ENCODE data around the gene PCGF3. TPM values are rescaled to one million over a fixed set of nuclear protein-coding genes. Genes with fewer than 3 reads are reported as not detected.

PCGF3 gene
- total and polyA plus RNA-seq, 10 of the 15 experiments (the other 5 are each of a cell fraction or from before 2014, with no cell fraction given): 2.2 to 43.8 (median 15.9) TPM

- ChIA-PET CTCF (no interaction called here), POLR2A (no interaction called here), RAD21 (ENCODE audit: unreplicated experiment) (no interaction called here), SMC1A (ENCODE audit: uncharacterized antibody, unreplicated experiment) (no interaction called here)
- ATAC-seq (no peak), DNase-seq (ENCODE audit: low read depth, low spot score) (no peak), FAIRE-seq (no peak)
- no peak overlapping the region for H3K4me2 ChIP-seq (ENCODE audit: control insufficient read depth, insufficient read depth)
- peaks cover 19 to 33% of the 10 kb centered on the region in 2 experiments; a peak in 3 of 4 replicates for H3K36me3 ChIP-seq (ENCODE audit: control insufficient read depth in 2 of 2, insufficient read depth in 2 of 2, low read length in 1 of 2)
- no peak overlapping the region for H3K27ac ChIP-seq (ENCODE audit: control insufficient read depth, insufficient read depth)
- 95% methylated on average over 20 of the region's 20 CpGs for WGBS (ENCODE audit: insufficient coverage, insufficient replicate concordance, low lambda C conversion rate, missing lambda C conversion rate)
- H3K9ac ChIP-seq (ENCODE audit: control insufficient read depth, insufficient read depth, low read length): no peak overlapping the region
- H3K4me3 ChIP-seq: no peak overlapping the region
- no peaks in the 10 kb centered on the region for H3K79me2 ChIP-seq (ENCODE audit: control insufficient read depth, insufficient read depth, low read length)
- H3K27me3 ChIP-seq (replicated peaks in 1 of 2; ENCODE audit: control insufficient read depth in 2 of 2, insufficient read depth in 2 of 2, low read length in 1 of 2): no peaks in the 10 kb centered on the region
- no peaks in the 10 kb centered on the region; the same call in 2 of the 3 replicates for H3K9me3 ChIP-seq (replicated peaks; ENCODE audit: control insufficient read depth, insufficient read depth, low read length)
- no peaks in the 10 kb centered on the region for H3K4me1 ChIP-seq (ENCODE audit: control insufficient read depth, insufficient read depth, low read length)
- in situ Hi-C loops (cut with MboI) (no loop called here), intact Hi-C loops (cut with micrococcal nuclease; ENCODE audit: unreplicated experiment) (no loop called here)
- no TSS peak for BruUV-seq (replicated peaks)
- no peak overlapping the region for H2AFZ ChIP-seq (ENCODE audit: control insufficient read depth, low read depth, low read length)
- no peaks in the 10 kb centered on the region for H4K20me1 ChIP-seq (ENCODE audit: control insufficient read depth, insufficient read depth)
- TF ChIP-seq BHLHE40 (IDR thresholded peaks at IDR 0.05; ENCODE audit: borderline replicate concordance in 1 of 2, low read depth in 2 of 2, low read length in 1 of 2) (no peak), WRNIP1 (IDR thresholded peaks at IDR 0.05; ENCODE audit: borderline replicate concordance, low read depth, low read length) (no peak), ZNF384 (IDR thresholded peaks at IDR 0.05; ENCODE audit: borderline replicate concordance, low read depth, low read length) (no peak), NKRF (conservative IDR thresholded peaks at IDR 0.05) (no peak), E2F4 (IDR thresholded peaks at IDR 0.05; ENCODE audit: low read depth, low read length) (no peak), ZBED1 (IDR thresholded peaks at IDR 0.05; ENCODE audit: borderline replicate concordance) (no peak), POLR2AphosphoS5 (IDR thresholded peaks at IDR 0.05; ENCODE audit: low read length) (no peak), TCF7 (IDR thresholded peaks at IDR 0.05; ENCODE audit: borderline replicate concordance) (no peak), RBBP5 (conservative IDR thresholded peaks at IDR 0.05) (no peak), BACH1 (IDR thresholded peaks at IDR 0.05; ENCODE audit: borderline replicate concordance) (no peak), RUNX3 (IDR thresholded peaks at IDR 0.05; ENCODE audit: low read length) (no peak), ZSCAN29 (IDR thresholded peaks at IDR 0.05) (no peak), CUX1 (IDR thresholded peaks at IDR 0.05; ENCODE audit: insufficient replicate concordance, low read depth, low read length) (no peak)
These were observed 26.9 kb downstream of the PCGF3 start for GRCh38 chr4:732486-732885.

Measured in GM12878 (cell line).